ENCODE measurements around the gene HPCA.

- TF ChIP-seq CTCF (IDR thresholded peaks at IDR 0.05; ENCODE audit: control extremely low read depth in 1 of 3, insufficient read depth in 1 of 3, low read depth in 1 of 3, low read length in 3 of 3): no peak
- TF ChIP-seq POLR2A (IDR thresholded peaks at IDR 0.05; ENCODE audit: control extremely low read depth in 1 of 2, low read depth in 2 of 2, low read length in 2 of 2): no peak
- no peak for TF ChIP-seq HDAC2 (IDR thresholded peaks at IDR 0.05; ENCODE audit: borderline replicate concordance in 1 of 2, low read depth in 2 of 2, low read length in 2 of 2)
- TF ChIP-seq KDM1A (IDR thresholded peaks at IDR 0.05; ENCODE audit: borderline replicate concordance, low read length): no peak
- TF ChIP-seq HDAC6 (IDR thresholded peaks at IDR 0.05; ENCODE audit: low read depth, low read length): no peak
- TF ChIP-seq TCF12 (IDR thresholded peaks at IDR 0.05; ENCODE audit: low read depth, low read length): no peak
- TF ChIP-seq SRF (IDR thresholded peaks at IDR 0.05; ENCODE audit: low read depth, low read length): no peak
- no peak for TF ChIP-seq CEBPB (IDR thresholded peaks at IDR 0.05; ENCODE audit: low read depth, low read length)
- TF ChIP-seq RFX5 (IDR thresholded peaks at IDR 0.05; ENCODE audit: borderline replicate concordance, low read depth, low read length): no peak
- TF ChIP-seq JUN (IDR thresholded peaks at IDR 0.05; ENCODE audit: low read depth, low read length): no peak
- no peak for TF ChIP-seq USF2 (IDR thresholded peaks at IDR 0.05; ENCODE audit: low read length)
- TF ChIP-seq TAF1 (IDR thresholded peaks at IDR 0.05; ENCODE audit: low read depth, low read length): no peak
Observed at GRCh38 chr1:32871364-32872191, 14.7 kb upstream of the HPCA start.
